SH-SY5Y (cell line): ENCODE results near the gene TUFT1.

Source experiments
- GATA2 ChIP-seq: IDR thresholded peaks from 2 replicates; pipeline ENCODE4 v1.6.1; 2011; ENCODE audit warnings: mild to moderate bottlenecking, low read depth, low read length
- GATA3 ChIP-seq: IDR thresholded peaks from 2 replicates; pipeline ENCODE4 v1.6.1; 2011; ENCODE audit warnings: low read depth, mild to moderate bottlenecking, low read length, moderate library complexity

TUFT1 gene, protein sequence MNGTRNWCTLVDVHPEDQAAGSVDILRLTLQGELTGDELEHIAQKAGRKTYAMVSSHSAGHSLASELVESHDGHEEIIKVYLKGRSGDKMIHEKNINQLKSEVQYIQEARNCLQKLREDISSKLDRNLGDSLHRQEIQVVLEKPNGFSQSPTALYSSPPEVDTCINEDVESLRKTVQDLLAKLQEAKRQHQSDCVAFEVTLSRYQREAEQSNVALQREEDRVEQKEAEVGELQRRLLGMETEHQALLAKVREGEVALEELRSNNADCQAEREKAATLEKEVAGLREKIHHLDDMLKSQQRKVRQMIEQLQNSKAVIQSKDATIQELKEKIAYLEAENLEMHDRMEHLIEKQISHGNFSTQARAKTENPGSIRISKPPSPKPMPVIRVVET

DNA sequence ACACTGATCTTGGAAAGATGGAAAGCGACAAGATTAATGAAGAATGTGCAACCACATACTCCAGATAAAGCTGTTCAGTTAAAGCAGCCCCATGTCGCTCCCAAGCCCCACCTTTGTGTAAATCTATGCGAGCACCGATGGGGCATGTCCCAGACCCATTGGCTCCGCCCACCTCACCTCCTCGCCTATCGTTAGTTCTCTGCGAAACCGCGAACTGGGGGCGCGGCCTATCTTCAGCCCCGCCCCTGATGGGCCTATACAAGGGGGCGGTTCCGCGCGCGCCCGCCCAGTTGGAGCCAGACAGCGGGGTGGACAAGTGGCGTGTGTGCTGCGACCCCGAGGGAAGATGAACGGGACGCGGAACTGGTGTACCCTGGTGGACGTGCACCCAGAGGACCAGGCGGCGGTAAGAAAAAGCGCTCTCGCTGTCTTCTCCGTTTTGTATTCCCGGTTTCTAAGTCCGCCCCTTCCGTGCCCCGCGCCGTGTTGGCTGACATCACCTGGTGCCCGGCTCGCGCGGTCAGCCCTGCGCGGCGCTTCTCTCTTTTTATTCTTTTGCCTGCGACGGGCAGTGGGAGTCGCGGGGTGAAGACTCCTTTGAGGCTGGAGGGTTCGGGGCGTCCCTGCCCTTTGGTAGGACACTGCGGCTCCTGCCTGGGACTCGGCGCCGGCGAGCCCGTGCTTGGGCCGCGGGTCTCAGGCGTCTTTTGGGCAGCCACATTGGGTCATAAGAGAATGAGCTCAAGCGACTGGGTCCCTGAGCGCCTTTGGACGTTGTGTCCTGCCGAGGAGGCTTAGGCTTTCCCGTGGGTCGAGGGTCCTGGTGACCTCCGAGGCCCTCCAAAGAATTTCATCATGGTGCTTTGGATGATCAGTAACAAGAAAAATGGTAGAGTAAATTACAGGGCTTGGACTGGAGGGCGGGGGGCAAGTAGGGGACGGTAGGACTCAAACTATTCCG lies at the start of gene TUFT1:
TUFT1 (plus strand) TSS at position 289 of the 961 bp plus-strand sequence; CDS start at position 347, 58 bp downstream.
- TF ChIP-seq GATA3 (no peak), GATA2 (no peak)

DNA sequence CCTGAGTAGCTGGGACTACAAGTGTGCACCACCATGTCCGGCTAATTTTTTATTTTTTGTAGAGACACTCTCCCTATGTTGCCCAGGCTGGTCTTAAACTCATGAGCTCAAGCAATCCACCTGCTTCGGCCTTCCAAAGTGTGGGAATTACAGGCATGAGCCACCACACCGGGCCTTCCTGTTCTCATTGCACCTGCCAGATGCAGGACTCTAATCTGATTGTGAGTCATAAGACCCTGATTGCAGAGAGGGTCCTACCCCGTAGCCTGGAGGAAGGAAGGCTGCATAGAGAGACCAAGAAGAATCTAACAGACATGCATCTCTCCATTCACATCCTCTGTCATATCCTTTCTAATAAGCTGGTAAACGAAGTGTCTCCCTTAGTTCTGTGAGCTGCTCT lies 48.5 kb upstream of the TUFT1 start:
- TF ChIP-seq GATA3 (no peak), GATA2 (no peak)

DNA sequence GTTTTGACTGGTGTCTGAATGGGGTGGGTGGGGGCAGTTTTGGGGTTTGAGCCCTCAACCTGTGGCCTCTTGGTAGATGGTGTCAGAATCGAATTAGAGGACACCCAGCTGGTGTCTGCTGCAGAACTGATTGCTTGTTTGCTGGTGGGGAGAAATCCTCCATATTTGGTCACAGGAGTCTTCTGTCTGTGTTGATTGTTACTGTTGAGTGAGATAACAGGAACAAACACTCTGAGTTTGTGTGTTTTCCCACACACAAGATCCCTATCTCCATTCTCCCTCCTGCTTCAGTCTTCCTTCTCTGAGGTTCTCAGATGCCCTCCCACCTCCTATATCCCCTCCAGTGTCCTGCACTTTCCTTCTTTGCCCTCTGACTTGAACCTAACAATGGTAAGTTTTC lies 48.0 kb upstream of the TUFT1 start:
- no peak for TF ChIP-seq GATA3
- no peak for TF ChIP-seq GATA2

DNA sequence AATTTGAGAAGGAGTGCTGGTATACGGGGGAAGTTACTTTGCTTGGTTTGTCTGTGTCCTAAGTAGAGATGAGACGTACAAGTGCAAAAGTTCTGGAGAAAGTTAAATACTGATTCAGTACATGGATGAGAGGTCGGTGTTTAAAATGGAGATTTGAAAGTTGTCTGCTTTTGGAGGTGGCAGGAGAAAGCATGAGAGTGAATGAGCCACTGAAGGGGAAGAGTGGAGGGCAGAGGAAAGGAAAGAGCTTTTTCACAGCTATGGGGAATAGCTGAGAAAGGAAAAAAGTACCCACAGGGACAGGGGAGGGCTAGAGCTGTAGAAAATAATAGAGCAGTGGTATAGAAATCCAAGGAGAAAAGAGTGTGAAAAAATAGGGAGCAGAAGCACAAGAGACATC lies 47.1 kb upstream of the TUFT1 start:
- TF ChIP-seq GATA2 (no peak), GATA3 (no peak)

DNA sequence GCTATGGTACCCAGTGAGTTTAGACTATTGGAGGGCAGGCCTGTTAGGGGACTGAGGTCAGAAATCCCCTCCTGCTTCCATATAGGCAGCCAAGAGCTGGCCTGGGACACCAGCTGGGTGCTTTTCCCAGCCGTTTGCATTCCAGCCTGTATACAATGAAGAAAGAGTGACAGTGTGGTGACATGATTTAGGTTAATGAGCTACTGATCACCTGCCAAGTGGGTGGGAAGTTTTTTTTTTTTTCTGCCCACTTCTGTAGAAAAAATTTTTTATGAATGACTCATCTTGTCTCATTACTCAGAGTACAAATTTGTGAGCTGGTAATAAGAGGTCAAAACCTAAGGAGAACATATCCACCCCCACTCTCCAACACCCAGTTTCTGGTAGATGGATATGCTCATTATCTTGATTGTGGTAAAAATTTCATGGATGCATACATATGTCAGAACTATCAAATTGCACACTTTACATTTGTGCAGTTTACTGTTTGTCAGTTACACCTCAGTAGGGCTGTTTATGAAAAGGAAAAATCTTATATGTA lies 45.3 kb upstream of the TUFT1 start:
- no peak for TF ChIP-seq GATA3
- no peak for TF ChIP-seq GATA2

DNA sequence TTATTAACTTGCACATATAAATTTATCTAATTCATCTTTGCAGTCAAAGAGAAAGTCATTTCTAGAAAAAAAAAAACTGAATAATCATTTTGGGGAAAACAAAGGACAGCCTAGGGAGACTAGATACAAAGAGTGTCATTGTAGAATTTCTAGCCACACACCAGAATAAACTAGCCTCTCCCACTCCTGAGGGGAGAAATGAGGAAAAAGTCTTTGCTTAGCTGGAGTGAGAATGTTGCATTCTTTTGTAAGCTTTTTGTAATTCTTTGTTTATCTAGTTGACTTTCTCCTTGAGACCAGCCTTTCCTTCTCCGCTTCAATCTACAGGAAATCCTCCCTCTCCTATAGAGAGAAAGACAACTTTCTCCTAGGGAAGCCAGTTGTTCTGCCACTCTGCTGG lies 44.8 kb upstream of the TUFT1 start:
- no peak for TF ChIP-seq GATA2
- TF ChIP-seq GATA3 = no peak

DNA sequence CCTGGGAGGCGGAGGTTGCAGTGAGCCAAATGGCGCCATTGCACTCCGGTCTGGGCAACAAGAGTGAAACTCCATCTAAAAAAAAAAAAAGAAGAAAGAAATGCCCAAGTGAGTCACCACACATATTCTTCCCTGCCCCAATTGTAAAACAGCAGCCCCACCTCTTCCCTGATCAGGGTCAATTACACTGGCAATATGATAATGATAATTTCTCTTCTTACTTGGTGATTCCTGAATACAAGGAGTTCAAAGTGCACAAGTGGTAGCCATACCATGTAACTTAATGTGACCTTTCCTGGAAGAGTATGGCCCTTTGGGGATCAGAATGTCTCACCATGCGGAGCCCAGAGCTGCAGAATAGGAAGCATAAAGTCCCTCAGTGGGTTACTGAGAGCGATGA lies 40.7 kb upstream of the TUFT1 start:
- TF ChIP-seq GATA3 (no peak), GATA2 (no peak)

DNA sequence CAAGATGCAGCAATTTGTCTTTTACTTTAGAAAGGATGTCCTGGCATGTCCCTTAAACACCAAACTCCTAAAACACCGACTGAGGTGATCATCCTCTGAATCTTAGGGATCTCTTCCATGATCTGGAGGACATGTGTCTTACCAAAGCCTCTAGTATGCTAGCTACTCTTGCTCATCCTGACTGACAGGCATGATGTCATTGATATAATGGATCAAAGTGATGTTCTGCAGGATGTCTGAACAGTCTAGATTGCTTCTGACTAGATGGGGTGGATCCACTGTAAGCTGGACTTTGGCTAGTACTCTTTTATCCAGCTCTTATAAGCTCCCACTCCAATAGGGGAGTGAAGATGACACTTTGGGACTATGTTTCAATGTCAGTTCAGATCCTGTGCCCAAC lies 40.2 kb upstream of the TUFT1 start:
- TF ChIP-seq GATA2 (no peak), GATA3 (no peak)

DNA sequence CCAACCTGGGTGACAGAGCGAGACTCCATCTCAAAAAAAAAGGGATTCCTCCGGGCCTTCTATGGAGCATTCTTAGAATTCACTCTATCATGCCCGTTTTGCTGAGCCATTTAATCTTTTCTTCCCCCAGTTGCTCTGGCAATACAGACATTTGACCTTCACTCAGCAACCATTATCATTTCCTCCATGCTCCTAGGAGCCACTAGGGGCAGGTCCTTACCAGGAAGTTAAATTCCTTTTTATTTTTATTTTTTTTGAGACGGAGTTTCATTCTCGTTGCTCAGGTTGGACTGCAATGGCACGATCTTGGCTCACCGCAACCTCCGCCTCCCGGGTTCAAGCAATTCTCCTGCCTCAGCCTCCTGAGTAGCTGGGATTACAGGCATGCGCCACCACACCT lies 38.6 kb upstream of the TUFT1 start:
- TF ChIP-seq GATA2 = no peak

DNA sequence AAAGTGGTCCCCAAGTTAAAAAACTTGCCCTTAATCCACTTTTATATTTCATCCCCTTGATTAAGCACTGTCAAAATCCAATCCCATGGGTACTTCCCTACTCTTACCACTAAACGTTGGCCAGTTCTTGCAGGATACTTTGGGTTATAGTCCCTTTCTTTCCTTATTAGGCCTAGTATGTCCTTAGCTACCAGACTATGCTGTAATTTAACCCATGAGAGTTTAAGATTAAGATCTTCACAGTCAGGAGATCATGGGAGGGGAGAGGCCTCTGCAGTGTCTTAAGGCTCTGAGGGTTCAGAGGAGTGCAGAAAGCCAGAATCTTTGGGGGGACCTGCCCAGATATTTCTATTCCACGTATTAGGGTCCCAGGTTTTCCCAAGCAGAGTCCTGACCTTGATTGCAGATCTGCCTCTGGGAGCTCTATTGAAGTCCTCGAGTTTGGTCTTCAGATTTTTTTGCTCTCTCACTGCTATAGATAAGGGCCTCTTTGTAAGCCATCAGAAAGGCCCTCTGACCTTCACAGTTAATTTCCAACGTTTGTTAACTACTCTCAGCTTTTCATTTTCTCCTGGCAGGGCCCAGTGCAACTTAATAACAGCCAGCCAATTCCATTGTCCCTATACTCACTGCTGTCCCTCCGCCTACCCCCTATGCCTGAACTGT lies 37.9 kb upstream of the TUFT1 start:
- TF ChIP-seq GATA2 (no peak), GATA3 (no peak)

DNA sequence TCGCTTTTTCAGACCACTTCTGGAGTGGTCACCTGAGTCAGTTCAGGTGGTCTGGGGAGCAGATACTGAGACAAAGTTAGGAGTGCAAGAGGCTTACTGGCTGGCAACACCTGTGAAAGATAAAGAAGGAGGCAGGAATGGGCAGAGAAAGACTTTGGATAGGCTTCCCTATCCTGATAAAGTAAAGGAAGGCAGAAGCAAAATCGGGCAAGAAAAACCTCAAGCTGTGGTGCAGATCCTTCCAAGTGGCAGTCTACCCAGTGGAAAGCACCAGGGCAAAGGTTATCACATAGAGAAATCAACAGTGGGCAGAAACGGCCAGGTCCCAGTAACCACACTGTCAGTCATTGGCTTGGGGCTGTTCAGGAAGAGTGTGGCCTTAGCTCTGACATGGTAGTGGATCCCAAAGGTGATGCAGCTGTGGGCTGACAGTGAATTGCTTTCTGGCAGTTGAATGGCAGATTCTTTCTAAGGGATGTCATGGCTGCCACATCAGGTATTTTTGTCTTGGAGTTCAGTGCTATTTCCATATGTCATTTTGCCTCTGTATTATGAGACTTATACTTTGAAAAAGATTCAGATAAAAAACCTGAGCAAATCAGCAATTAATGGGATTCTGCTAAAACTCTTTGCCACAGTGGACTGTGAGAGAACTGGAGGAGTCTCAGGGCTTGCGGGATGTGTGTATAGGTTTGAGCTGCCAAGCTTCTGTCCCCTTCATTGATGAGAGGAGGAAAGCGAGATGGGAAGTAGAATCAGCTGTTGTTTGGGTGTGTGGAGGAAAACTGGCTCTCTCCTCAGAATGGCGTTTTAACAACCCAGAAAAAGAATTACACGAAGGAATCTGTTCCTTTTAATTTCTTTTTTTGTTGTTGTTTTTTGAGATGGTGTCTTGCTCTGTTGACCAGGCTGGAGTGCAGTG lies 37.0 kb upstream of the TUFT1 start:
- TF ChIP-seq GATA3 (no peak), GATA2 (no peak)

DNA sequence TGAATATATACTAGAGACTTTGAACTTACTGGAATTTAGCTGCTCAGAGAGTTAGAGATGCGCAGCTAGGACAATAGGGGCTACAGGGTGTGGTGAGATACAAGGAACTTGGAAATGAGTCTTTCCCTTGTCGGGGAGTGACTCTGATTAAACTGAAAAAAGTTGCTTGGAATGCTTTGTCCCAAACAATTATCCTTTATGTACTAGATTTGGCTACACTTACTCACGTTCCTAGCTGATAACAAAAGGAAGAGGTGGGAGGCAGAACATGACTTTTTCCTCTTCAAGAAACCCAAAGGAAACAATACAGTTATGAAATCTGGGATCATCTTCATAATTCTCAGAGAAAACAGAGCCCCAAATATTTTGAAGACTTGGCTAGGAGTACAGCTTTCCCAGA lies 35.9 kb upstream of the TUFT1 start:
- TF ChIP-seq GATA3 (no peak), GATA2 (no peak)

DNA sequence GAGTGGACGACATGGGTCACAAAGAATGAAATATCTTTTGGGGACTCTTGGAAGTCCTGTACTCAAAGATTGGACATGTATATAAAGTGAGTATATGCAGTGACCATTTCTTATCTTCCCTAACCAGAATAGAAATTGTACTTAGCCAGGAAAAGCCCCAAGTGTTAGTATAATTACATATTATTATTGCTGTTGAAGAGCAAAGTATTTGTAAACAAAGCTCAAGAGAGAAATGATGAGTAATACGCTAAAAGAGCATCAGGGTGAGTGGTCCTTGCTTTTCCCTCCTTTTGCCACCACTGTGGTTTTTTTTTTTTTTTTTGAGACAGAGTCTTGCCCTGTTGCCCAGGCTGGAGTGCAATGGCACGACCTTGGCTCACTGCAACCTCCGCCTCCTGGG lies 35.4 kb upstream of the TUFT1 start:
- no peak for TF ChIP-seq GATA2
- TF ChIP-seq GATA3 = no peak
